LNCaP clone FGC (cell line): ENCODE results near the gene FGF21.
"Not testable (repeated sequence)": the region's sequence is repeated elsewhere in the genome, so short reads cannot be mapped to it uniquely, and the experiment has no call there.

Experiments used
- DNase-seq: peaks from one replicate; pipeline ENCODE4 v3.0.0-alpha.2; 2011; ENCODE audit warnings: low read depth
- H3K4me3 ChIP-seq: 2 replicates; pipeline ENCODE4 v1.5.1; 2011; ENCODE audit warnings: mild to moderate bottlenecking, low read depth, low read length, control low read depth
- TF ChIP-seq, protein P1 (sequence below): IDR thresholded peaks from 2 replicates; pipeline ENCODE4 v1.5.1; 2012; ENCODE audit warnings: mild to moderate bottlenecking; ENCODE audit not compliant: control insufficient read depth, insufficient read depth; ENCODE audit errors: extremely low read depth

FGF21 gene

DNA sequence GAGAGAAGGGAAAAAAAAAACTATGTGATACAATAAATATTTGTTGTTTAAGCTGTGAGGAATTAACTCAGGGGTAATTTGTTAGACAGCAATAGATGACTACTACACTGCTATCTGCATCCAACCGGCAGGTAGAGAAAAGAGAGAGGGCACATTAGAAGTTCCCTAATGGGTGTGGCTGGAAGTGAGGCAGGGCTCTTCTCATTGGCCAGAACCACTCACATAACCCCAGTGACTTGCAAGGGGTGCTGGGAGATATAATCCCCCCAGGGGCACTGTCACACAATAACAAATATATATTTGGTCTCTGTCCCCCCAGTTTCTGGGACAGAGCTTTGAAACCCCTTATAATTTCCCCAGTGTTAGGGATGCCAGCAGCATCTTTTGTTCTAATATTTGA is 24.3 kb downstream of the FGF21 start:
- TF ChIP-seq, protein P1, sequence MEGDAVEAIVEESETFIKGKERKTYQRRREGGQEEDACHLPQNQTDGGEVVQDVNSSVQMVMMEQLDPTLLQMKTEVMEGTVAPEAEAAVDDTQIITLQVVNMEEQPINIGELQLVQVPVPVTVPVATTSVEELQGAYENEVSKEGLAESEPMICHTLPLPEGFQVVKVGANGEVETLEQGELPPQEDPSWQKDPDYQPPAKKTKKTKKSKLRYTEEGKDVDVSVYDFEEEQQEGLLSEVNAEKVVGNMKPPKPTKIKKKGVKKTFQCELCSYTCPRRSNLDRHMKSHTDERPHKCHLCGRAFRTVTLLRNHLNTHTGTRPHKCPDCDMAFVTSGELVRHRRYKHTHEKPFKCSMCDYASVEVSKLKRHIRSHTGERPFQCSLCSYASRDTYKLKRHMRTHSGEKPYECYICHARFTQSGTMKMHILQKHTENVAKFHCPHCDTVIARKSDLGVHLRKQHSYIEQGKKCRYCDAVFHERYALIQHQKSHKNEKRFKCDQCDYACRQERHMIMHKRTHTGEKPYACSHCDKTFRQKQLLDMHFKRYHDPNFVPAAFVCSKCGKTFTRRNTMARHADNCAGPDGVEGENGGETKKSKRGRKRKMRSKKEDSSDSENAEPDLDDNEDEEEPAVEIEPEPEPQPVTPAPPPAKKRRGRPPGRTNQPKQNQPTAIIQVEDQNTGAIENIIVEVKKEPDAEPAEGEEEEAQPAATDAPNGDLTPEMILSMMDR = no peak
- no peak overlapping the region for H3K4me3 ChIP-seq
- DNase-seq = no peak

DNA sequence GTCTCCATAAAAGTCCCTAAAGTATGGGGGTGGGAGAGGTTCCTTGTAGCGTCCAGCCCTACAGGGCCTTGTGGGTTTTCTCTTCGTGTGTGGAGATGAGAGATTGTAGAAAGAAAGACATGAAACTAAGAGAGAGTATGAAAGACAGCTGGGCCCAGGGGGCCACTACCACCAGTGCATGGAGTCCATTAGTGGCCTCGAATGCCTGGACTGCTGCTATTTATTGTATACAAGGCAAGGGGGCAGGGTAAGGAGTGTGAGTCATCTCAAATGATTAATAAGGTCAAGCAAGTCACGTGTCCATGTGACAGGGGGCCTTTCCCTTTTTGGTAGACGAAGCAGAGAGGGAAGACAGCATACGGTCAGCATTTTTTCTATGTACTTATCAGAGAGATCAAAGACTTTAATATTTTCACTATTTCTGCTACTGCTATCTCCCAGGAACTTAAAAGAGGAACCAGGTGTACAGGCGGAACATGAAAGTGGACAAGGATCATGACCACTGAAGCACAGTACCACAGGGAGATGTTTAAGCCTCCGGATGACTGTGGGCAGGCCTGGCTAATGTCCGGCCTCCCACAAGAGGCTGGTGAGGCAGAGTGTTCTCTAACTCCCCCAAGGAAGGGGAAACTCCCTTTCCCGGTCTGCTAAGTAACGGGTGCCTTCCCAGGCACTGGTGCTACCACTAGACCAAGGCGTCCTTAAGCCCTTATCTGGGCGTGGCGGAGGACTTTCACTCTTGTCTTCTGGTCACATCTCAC is 25.5 kb downstream of the FGF21 start:
- DNase-seq = no peak
- TF ChIP-seq, protein P1 = no peak
- H3K4me3 ChIP-seq = no peak overlapping the region

DNA sequence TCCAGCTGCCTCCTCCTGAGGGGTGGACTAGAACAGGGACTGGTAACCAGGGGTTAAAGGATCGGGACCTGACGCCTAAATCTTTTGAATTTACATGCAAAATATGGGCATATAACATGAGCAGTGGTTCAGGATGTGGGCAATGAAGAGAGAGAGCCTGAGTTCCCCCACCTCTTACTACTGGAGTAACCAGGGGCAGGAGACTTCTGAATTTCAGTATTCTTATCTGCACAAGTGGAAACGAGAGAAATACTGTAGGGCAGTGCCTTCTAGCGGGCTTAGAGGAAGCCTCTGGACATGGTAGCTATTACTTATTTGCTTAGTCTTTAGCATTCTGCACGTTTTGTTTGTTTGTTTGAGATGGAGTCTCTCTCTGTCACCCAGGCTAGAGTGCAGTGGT is 29.2 kb downstream of the FGF21 start:
- TF ChIP-seq, protein P1 = no peak
- H3K4me3 ChIP-seq = no peak overlapping the region
- no peak for DNase-seq

DNA sequence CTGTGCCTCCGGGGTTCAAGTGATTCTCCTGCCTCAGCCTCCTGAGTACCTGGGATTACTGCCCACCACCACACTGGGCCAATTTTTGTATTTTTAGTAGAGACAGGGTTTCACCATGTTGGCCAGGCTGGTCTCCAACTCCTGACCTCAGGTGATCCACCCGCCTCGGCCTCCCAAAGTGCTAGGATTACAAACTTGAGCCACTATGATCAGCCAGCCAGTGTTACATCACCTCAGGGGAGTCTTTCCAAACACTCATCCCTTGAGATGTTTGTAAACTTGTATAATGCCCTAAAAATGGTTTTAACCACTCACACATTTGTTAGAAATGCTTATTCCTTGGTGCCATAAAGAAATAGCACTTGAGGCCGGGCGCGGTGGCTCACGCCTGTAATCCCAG is 31.1 kb downstream of the FGF21 start:
- DNase-seq, H3K4me3 ChIP-seq: not testable (repeated sequence)

DNA sequence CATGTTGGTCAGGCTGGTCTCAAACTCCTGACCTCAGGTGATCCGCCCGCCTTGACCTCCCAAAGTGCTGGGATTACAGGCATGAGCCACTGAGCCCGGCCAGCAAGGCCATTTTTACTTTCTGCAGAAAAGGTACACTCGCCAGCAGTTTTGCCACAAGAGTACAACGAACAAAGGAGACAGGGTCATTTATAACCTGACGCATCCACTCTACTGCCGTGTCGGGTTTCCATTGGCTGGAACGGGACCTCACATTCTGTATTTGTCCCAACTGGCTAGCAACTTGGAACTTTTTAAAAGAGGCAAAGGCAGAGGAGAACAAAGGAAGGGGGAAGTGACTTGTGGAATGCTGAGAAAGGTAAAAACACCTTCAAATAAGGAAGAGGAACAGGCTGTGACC is 32.0 kb downstream of the FGF21 start:
- not testable (repeated sequence) for H3K4me3 ChIP-seq, DNase-seq

DNA sequence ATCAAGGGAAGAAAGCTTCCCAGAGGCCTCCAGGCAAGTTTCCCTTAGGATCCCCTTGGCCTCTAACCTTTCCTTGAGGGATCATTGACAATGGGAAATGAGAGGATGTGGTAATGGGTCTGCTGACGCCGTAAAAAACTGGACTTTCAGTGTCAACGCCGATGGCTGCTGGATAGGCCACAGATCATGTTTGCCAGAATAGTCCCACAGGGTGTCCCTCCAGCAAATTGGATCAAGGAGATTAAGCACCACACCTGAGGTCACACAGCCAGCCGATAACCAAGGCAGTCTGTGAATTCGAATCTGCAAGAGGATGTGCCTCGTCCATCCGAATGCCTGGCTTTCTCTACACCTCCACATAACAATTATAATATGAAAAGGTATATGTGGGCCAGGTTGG is 37.9 kb downstream of the FGF21 start:
- H3K4me3 ChIP-seq = no peak overlapping the region
- TF ChIP-seq, protein P1 = no peak
- no peak for DNase-seq

DNA sequence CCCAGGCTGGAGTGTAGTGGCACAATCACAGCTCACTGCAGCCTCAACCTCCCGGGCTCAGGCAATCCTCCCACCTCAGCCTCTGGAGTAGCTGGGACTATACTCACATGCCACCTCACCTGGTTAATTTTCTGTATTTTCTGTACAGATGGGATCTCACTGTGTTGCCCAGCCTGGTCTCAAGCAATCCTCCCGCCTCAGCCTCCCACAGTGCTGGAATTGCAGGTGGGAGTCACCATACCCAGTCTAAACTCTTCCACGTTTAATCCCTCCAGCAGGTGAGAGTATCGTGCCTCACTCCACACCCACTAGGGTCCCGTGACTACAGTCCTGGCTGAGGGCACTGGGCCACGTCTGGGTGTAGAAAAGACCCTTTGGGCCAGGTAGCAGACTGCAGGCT is 39.0 kb downstream of the FGF21 start:
- H3K4me3 ChIP-seq = no peak overlapping the region
- DNase-seq = no peak
- TF ChIP-seq, protein P1 = no peak

DNA sequence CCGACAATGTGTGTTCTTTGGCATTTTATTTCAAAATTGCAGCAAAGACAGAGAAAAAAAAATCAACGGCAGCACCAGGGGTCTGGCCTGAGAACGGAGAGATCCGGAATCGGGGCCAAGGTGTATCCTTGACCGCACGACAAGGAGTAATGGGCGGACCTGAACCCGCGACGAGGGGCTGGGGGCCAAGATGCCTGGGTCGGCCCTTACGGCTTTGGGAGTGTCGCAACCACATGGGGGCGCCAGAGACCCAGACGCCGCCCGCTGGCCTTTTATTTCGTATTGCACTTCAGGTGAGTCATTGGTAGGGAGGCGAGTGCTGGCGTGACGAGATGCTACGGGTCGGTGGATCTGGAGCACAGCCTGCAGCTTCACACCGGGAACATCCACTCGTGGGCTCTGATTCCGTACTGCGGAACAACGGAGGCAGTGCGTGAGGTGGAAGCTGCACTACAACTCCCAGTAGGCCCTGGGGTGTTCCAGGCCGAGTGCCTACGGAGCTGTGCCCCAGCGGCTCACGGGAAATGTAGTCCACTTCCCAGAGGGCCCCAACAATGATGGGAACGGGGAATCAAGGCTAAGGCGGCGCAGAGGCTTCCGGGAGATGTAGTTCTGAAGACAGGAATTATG is 39.8 kb downstream of the FGF21 start:
- peak; percentile 46 for DNase-seq
- TF ChIP-seq, protein P1 = peak; percentile 62
- peak overlapping the region; percentile 40 for H3K4me3 ChIP-seq
